D721Med (cell line): ENCODE results near the gene SCNN1B.
"Not testable (repeated sequence)": the region's sequence is repeated elsewhere in the genome, so short reads cannot be mapped to it uniquely, and the experiment has no call there.

Experiments
- DNase-seq: peaks from one replicate; pipeline ENCODE4 v3.0.0; 2011; ENCODE audit warnings: low spot score; ENCODE audit not compliant: insufficient read length
- FAIRE-seq: peaks from 2 replicates; lab custom pipeline; 2011; peaks lifted over from hg19 to GRCh38; lab: Jason Lieb, UNC
- TF ChIP-seq, protein P1 (sequence below): IDR thresholded peaks from 2 replicates; pipeline ENCODE4 v1.5.1; 2012; ENCODE audit warnings: mild to moderate bottlenecking, control low read depth; ENCODE audit not compliant: insufficient read depth; ENCODE audit errors: missing control alignments

The SCNN1B gene

DNA sequence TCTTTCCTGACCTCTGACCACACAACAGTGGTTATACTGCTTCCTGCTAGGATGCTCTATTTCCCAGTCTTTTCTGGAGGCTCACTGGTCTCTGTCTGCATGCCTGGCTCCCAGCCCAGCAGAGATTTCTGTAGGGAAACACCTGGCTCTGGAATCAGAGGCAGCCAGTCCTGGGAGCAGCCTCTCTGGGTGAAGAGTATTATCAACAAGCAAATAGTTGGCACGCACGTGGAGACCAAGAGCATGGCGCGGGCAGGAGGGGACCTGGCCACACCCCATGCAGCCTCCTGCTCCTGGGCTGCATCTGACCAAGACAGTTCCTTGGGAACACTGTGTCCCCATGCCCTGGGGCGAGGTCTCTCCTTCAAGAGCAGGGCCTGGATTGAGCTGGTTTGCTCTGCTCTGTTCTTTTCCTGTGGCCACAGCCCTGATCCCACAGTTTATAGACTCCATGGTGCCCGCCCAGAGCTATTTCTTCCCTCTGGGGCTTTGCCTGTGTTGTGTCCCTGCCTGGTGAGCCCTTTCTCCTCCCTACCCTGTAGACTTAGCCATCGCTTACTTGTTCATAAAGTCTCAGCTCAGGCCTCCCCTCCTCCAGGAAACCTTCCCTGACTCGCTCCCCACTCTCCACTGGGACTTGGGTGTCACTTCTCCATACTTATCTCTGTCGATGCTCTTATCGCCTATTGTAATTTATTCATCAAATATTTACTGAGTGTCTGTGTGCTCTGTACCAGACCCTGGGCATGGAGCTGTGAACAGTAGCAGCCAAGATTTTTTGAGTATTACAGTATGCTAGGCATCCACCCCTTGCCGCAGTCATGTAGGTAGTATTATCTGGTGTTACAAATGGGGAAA is 60.6 kb downstream of the SCNN1B start:
- FAIRE-seq (no peak), DNase-seq (no peak)
- TF ChIP-seq, protein P1, sequence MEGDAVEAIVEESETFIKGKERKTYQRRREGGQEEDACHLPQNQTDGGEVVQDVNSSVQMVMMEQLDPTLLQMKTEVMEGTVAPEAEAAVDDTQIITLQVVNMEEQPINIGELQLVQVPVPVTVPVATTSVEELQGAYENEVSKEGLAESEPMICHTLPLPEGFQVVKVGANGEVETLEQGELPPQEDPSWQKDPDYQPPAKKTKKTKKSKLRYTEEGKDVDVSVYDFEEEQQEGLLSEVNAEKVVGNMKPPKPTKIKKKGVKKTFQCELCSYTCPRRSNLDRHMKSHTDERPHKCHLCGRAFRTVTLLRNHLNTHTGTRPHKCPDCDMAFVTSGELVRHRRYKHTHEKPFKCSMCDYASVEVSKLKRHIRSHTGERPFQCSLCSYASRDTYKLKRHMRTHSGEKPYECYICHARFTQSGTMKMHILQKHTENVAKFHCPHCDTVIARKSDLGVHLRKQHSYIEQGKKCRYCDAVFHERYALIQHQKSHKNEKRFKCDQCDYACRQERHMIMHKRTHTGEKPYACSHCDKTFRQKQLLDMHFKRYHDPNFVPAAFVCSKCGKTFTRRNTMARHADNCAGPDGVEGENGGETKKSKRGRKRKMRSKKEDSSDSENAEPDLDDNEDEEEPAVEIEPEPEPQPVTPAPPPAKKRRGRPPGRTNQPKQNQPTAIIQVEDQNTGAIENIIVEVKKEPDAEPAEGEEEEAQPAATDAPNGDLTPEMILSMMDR: no peak

DNA sequence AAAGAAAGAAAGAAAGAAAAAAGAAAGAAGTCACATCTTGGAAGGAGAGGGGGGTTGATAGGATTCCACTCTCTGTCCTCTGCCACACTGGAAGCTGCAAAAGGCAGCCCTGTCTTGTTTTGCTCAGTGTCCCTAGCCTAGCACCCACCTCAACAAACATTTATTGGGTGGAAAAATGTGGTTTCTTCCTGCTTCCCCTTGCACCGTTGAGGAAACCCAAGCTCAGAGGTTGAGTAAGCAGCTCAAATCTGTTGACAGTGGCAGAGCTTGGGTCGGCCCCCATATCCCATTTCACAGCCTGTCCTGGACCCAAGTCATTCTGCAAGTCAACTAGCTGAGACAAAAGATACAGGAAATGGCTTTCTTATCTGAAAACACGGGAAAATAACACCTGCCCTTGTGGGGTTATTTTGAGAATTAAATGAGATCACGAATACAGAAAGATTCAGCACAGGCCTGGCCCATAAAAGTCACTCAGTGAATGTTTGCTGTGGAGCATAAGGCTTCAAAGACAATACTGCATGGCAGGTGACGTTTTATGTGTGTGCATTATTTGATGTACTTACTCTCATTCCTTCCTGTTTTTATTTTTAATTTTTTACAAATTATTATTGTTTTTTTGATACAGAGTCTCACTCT is 63.6 kb downstream of the SCNN1B start:
- no peak for FAIRE-seq
- no peak for DNase-seq
- TF ChIP-seq, protein P1: no peak

DNA sequence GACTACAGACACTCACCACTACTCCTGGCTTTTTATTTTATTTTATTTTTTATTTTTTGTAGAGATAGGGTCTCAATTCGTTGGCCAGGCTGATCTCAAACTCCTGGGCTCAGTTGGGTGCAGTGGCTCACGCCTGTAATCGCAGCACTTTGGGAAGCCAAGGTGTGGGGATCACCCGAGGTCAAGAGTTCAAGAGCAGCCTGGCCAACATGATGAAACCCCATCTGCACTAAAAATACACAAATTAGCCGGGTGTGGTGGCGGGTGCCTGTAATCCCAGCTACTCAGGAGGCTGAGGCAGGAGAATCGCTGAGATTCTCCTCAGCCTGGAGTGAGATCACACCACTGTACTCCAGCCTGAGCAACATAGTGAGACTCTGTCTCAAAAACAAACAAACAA is 64.2 kb downstream of the SCNN1B start:
- DNase-seq, FAIRE-seq: not testable (repeated sequence)

DNA sequence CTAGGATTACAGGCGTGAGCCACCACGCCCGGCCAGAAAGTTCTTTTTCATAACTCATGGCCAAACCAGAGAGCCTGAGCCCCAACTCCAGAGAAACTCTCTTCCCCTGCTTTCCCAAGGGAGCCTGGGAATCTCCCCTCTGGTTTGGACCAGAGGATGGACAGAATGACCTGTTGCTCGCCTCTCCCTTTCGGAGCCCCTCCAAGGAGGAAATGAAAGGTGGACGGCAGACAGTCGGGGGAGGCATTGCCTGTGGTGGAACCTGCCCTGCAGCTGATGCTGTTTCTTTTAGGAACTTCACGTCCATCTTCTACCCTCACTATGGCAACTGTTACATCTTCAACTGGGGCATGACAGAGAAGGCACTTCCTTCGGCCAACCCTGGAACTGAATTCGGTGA is 65.5 kb downstream of the SCNN1B start:
- TF ChIP-seq, protein P1: no peak
- no peak for DNase-seq
- no peak for FAIRE-seq

DNA sequence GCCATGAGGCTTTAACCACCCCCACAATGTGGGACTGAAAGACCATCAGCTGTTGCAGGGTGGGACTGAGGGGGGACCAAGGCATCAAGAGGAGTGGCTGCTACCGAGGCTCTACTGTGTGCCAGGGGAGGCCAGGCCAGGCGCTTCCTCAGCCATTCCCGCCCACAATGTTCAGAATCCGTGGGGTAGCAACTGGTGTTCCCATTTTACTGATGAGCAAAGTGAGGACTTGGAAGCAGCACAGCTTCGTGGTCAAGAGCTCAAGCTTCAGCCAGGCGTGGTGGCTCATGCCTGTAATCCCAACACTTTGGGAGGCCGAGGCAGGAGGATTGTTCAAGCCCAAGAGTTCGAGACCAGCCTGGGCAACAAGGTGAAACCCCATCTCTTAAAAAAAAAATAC is 65.9 kb downstream of the SCNN1B start:
- no peak for DNase-seq
- no peak for FAIRE-seq
- TF ChIP-seq, protein P1: no peak

DNA sequence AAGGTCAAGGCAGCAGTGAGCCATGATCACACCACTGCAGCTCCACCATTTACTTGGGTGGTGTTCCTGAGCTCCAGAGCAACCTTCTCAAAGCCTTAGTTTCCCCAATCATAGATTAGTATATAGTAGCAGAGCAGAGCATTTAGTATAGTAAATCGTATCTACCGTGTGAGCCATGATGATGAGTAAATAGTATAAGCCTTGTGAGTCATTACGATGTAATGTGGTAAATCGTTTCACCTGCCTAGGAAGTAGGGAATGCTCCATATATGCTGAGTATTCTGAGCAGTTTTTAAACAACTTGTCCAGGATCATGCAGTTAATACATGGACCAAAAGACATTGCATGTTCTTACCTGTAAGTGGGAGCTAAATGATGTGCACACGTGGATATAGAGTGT is 66.4 kb downstream of the SCNN1B start:
- TF ChIP-seq, protein P1: no peak
- FAIRE-seq (no peak), DNase-seq (no peak)

DNA sequence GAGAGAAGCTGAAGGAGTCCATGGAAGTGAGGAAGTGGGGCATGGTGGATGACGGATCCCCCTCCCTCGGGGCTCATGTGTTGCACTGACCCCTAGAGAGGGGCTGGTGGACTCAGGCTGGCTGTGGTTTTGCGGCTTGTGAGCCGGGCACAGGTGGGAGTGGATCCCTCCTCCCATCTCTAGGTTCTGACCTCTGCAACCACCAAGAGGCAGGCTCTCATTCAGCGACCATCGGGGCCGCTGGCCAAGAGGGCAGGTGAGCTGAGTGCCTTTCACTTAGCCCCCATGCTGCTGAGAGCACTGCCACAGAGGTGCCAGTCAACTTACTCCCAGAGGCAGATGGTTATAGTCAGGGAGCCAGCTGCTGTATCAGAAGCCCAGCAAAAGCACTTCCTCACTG is 67.3 kb downstream of the SCNN1B start:
- no peak for FAIRE-seq

More for the DNA sequence above, 67.3 kb downstream of the SCNN1B start:
- DNase-seq: no peak
- TF ChIP-seq, protein P1: no peak
